Stimulated activated naive CD8-positive, alpha-beta T cell treated with anti-CD3 and anti-CD28 coated beads, Interleukin-15, Interleukin-2, amounts not matched to agents 100 U/mL and 50 U/mL, for 24 hours (primary cell): ENCODE data around the gene G2E3.
"Not testable (repeated sequence)": the region's sequence is repeated elsewhere in the genome, so short reads cannot be mapped to it uniquely, and the experiment has no call there.

Experiments
- ATAC-seq: fragments of 150-1000 bp; cut with Tn5 transposase; one replicate; pipeline ENCODE4 v1.10.0; 2021
- DNase-seq: peaks from one replicate; pipeline ENCODE4 v3.0.0; 2021

G2E3 gene

DNA sequence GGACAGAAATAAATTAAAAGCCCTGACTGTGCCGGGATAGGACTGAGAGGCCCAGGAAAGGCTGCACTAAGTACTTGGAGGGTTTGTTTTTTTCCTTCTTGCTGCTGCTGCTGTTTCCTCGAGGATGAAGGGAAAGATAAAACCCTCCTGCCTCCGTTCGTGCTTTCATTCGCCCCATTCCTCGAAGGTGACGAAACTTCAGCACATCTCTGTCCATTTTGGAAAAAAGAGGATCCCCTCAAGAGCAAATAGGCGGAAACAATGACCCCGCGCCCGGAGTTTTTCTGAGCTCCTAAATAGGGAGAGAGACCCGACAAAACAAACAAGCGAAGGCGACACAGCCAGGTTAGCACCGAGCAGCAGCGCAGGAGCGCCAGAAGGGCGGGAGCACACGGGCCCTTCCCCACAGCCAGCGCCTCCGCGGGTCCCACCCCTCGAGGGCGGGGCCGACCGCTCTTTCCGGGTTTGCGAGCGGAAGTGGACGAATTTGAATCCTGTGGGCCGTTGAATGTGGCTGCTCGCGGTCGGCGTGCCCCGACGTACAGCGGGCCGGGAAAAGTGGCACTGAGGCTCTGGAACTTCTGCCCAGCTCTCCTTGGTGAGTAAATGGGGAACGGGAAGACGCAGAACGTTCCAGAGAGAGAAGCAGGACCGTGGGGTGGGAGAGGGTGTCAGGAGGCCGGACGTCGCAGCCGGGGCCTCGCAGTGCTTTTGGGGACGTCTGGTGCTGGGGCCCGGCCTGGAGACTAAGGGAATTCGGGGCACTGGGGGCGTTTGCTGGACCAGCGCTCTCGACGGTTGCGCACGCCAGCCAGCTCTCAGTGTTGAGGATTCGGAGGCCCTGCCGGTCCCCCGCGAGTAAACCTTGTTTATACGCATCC lies at the start of gene G2E3:
Gene G2E3 (plus strand): TSS at position 484 of the 881 bp plus-strand sequence. CDS start 21,922 bp downstream, outside the sequence.
- ATAC-seq (peak; percentile 100), DNase-seq (peak; percentile 91)

- DNase-seq (no peak), ATAC-seq (no peak)
These were observed 41.2 kb upstream of the G2E3 start for GRCh38 chr14:30517737-30518136.

DNA sequence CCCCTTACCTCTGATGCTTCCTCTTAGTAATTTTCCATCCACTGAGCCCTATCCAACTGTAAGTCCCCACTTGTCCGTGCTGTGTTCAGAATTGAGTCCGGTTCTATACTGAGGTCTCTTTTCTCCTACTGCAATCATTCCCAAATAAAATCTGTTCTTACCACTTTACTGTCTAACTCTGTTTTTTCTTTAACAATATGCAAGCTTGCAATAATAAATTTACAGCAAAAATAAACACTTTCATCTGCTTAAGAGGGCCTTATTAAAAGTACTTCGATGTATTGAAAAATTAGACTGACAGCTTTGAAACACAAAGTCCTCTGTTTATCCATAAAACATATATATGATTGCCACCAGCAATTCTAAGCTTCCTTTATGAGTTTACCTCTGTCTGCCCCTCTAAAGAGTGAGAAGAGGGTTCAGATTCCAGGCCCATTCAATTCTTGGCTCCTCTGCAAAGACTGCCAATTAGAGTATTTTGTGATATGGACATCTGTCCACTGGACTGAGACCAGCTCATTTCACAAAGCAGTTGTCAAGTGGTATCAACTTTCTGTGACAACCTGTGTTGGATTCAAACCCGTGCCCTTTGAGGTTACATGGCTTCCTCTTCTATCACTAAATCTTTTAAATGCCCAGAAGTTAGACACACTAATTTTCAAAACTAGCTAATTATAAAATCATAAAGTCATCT lies 39.9 kb upstream of the G2E3 start:
- DNase-seq = no peak
- no peak for ATAC-seq

- DNase-seq = no peak
- no peak for ATAC-seq
These were observed 39.0 kb upstream of the G2E3 start for GRCh38 chr14:30519961-30520360.

DNA sequence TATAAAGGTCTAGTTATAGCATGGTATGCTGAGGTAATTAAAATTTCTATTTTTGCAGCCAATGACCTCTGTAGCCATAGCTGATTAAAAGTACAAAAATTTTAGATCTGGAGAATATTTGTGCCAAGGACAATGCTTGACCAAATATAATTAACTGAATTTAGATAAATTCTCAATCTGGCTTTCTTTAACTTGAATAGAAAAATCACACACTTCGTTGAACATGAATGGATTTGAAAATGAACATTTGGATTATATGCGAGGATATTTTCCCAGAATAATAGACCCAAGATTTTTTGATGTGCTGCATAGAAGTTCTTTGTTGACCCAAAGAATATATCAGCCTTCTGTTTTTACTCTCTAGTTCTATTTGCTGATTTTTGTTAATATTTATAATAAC lies 38.4 kb upstream of the G2E3 start:
- ATAC-seq = no peak
- DNase-seq = no peak

GRCh38 chr14:30521899-30522736 lies 36.8 kb upstream of the G2E3 start:
- no peak for DNase-seq
- no peak for ATAC-seq

DNA sequence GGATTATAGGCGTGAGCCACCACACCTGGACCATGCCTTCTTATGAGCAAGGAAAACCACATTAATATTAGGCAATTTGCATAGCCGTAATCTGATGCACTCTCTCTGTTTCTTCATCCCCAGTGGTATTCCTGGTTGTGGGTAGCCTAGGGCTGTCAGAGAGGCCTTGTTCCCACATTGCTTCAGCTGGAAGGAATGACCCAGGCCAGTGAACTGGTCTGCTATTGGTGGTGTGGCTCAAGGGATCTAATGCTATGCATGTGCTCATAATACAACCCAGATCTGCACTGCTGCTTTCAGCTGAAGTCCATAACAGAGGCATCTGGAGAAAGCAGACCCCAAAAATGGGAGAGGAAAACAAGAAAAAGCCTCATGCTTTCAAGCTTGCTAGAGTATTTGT lies 33.1 kb upstream of the G2E3 start:
- ATAC-seq = no peak

GRCh38 chr14:30527196-30527595 lies 31.8 kb upstream of the G2E3 start:
- ATAC-seq = no peak
- no peak for DNase-seq

More for the DNA sequence above, 33.1 kb upstream of the G2E3 start:
- DNase-seq = no peak

GRCh38 chr14:30528119-30528518 lies 30.8 kb upstream of the G2E3 start:
- DNase-seq = no peak
- no peak for ATAC-seq

GRCh38 chr14:30528778-30529642 lies 29.9 kb upstream of the G2E3 start:
- ATAC-seq (no peak), DNase-seq (no peak)

GRCh38 chr14:30532264-30532663 lies 26.7 kb upstream of the G2E3 start:
- ATAC-seq = no peak
- no peak for DNase-seq

DNA sequence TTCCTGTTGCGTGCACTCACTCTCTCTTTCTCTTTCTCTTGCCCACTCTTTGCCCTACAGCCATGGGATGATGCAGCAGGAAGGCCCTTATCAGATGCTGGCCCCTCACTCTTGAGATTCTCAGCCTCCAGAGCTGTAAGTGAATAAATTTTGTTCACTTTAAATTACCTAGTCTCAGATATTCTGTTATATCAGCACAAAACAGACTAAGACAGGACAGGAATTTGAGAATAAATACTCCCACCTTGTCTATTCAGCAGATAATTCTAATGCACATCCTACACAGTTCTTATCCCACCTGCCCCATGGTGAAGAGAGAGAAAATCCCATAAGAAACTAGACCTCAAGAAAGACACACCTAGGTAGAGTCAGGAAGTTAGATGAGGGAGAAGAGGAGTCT lies 25.8 kb upstream of the G2E3 start:
- DNase-seq = no peak
- no peak for ATAC-seq

DNA sequence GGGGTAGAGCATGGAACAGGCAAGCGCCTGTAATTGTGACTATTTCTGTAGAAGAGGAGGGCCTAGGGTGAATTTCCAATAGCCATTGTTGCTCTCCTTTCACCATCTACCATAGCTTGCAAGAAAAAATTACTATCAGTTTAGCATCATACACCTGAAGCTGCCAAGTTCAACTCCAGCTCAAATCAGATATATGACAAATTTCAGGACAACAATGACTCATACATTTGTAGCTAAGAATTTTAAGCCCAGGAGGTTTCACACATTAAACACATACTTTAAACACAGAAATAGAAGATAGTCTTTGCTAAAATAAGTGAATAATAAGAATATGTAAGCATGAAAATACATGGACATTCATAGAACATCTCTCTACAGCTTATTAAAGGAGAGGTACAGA lies 17.6 kb upstream of the G2E3 start:
- no peak for ATAC-seq

DNA sequence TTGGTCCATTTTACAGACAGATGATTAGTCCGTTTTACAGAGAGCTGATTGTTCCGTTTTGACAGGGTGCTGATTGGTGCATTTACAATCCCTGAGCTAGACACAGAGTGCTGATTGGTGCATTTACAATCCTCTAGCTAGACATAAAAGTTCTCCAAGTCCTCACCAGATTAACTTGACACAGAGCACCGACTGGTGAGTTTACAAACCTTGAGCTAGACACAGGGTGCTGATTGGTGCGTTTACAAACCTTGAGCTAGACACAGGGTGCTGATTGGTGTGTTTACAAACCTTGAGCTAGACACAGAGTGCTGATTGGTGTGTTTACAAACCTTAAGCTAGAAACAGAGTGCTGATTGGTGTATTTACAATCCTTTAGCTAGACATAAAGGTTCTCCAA lies 12.2 kb upstream of the G2E3 start:
- not testable (repeated sequence) for ATAC-seq, DNase-seq

More for the DNA sequence above, 17.6 kb upstream of the G2E3 start:
- DNase-seq = no peak

DNA sequence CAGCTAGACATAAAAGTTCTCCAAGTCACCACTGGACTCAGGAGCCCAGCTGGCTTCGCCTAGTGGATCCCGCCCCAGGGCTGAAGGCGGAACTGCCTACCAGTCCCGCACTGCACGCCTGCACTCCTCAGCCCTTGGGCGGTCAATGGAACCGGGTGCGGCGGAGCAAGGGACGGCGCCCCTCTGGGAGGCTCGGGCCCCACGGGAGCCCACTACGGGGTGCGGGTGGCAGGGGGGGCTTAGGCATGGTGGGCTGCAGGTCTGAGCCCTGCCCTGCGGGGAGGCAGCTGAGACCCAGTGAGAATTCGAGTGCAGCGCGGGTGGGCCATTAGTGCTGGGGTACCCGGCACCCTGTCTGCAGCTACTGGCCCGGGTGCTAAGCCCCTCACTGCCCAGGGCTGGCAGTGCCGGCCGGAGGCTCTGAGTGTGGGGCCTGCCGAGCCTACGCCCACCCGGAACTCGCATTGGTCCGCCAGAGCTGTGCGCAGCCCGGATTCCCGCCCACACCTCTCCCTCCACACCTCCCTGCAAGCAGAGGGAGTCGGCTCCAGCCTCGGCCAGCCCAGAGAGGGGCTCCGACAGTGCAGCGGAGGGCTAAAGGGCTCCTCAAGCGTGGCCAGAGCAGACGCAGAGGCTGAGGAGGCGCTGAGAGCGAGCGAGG lies 11.4 kb upstream of the G2E3 start:
- no peak for ATAC-seq
- no peak for DNase-seq

DNA sequence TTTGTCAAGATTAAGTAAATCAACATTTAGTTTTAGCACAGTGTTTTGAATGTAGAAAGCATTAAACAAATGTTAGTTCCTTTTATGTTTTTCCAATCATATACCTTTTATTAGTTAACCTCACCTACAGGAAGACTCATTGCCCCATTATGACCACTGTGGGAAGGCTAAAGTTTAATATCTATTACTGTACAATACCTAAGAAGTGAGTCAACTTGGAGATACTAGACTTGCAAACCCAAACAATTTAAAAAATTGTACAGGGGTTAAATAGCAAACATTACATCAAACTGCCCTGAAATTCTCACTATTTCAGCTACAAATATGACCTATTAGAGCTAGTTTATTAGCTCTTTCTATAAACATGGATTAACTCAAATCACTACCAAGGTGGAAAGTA lies 8.6 kb upstream of the G2E3 start:
- ATAC-seq (no peak), DNase-seq (no peak)

GRCh38 chr14:30551460-30551859 lies 7.5 kb upstream of the G2E3 start:
- ATAC-seq (no peak), DNase-seq (no peak)

DNA sequence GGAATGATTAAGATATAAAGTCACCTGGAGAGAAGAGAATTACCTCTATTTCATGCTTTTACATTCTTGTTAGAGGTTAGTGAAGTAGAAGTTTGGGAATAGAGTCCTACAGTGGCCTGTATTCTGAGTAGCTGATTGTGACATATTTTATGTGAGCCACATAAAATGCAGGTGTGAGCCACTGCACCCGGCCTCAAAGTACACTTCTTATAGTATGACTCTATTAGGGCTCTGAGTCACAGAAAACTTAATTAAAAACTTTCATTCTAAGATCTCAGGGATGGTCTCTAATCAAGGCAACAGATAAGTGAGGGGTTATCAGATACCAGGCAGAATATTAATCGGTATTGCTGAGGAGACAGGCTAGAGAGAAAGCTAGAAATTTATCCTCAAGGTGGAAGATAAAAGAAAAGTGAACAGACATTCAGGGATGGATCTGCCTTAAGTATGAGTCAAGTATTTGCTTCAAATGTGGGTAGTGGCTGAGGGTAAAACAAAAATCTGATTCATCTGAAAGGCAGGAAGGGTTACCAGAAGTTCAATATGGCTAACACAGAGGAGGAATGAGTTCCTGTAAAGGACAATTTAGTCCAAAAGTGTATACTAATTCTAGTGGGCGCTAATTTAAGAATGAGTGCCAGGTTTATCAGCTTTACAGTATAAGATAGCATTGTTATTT lies 5.5 kb upstream of the G2E3 start:
- peak; percentile 66 for ATAC-seq
- DNase-seq = no peak

DNA sequence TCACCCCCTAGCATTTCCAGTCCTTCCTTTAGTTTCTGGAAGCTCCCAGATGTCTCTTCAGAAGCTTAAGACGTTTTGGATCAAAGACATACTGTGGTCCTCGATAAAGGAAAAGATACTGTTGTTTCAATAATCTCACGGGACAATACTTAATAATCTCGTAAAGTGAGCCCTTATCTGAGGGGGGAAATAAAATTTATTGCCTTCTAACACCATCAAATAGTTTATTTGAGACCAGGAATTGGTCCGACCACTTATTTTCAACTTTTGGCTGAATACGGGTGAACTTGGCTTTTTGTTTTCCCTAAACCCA lies 640 bp upstream of the G2E3 start:
- ATAC-seq (no peak), DNase-seq (no peak)

- no peak for ATAC-seq
- DNase-seq = peak; percentile 6
These were observed 707 bp downstream of the G2E3 start for GRCh38 chr14:30559638-30560091.

- no peak for ATAC-seq
- no peak for DNase-seq
These were observed 1.6 kb downstream of the G2E3 start for GRCh38 chr14:30560581-30560980.
